Ovary (tissue), 3 donors: ENCODE results near the gene LAG3.

ENCODE experiments used
- EP300 ChIP-seq: sonication (generic); formaldehyde crosslinking; IDR thresholded peaks from one replicate; pipeline ENCODE4 v1.6.1; 2017; ENCODE audit warnings: antibody characterized with exemption
- POLR2A ChIP-seq: fragments of 450-650 bp; IDR thresholded peaks from one replicate; pipeline ENCODE4 v1.6.1; 2017; ENCODE audit warnings: antibody characterized with exemption, mild to moderate bottlenecking, moderate library complexity
- TF ChIP-seq, protein P1 (sequence below), 3 donors: fragments of 450-650 bp in 2 of 3; fragments of 200-600 bp in 1 of 3; IDR thresholded peaks; one replicate each; pipeline versions ENCODE4 v1.5.1 to v1.8.0; 2016 to 2022; ENCODE audit warnings: antibody characterized with exemption in 3 of 3, mild to moderate bottlenecking in 1 of 3
- donor health status: DM: no; HTN: no; CAD: no.

- TF ChIP-seq POLR2A = no peak
- TF ChIP-seq, protein P1, sequence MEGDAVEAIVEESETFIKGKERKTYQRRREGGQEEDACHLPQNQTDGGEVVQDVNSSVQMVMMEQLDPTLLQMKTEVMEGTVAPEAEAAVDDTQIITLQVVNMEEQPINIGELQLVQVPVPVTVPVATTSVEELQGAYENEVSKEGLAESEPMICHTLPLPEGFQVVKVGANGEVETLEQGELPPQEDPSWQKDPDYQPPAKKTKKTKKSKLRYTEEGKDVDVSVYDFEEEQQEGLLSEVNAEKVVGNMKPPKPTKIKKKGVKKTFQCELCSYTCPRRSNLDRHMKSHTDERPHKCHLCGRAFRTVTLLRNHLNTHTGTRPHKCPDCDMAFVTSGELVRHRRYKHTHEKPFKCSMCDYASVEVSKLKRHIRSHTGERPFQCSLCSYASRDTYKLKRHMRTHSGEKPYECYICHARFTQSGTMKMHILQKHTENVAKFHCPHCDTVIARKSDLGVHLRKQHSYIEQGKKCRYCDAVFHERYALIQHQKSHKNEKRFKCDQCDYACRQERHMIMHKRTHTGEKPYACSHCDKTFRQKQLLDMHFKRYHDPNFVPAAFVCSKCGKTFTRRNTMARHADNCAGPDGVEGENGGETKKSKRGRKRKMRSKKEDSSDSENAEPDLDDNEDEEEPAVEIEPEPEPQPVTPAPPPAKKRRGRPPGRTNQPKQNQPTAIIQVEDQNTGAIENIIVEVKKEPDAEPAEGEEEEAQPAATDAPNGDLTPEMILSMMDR (IDR thresholded peaks at IDR 0.05) = no peak
- no peak for TF ChIP-seq EP300
Observed at GRCh38 chr12:6822426-6823135, 50.3 kb downstream of the LAG3 start.
